GM19395 (cell line): ENCODE results near the gene ZER1.
A peak's percentile ranks its signal among the peaks of the same experiment; 100 is the strongest.

Experiments
- ATAC-seq: cut with Tn5 transposase; IDR thresholded peaks from one replicate; pipeline ENCODE4 v1.9.1; 2021; ENCODE audit warnings: mild to moderate bottlenecking, moderate library complexity; ENCODE audit not compliant: unreplicated experiment

ZER1 gene

DNA sequence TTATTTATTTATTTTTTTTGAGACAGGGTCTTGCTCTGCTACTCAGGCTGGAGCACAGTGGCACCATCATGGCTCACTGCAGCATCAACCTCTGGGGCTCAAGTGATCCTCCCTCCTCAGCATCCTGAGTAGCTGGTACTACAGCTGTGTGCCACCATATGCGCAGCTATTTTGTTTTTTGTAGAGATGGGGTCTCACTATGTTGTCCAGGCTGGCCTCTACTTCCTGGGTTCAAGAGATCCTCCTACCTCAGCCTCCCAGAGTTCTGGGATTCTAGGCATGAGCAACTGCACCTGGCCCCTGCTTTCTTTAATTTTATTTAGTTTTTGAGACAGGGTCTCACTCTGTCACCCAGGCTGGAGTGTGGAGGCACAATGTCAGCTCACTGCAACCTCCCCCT, 28.3 kb downstream of the ZER1 start:
- ATAC-seq: no peak

DNA sequence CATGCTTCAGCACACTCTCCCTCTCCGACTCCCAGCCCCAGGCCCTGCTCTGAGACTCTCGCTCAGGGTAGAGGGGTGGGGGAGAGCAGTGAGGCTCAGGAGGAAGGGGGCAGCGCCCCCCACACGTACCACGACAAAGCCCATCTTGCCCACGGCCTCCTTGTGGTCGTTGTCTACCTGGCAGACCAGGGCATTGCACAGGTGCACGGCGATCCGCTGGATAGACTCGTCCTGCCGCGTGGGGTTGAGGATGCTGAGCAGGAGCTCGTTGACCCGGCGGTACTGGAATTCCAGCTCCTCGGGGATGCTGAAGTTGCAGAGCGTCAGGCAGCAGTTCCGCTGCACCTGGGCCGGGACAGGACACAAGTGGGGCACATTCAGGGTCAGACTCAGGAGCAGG, 29.3 kb downstream of the ZER1 start:
- ATAC-seq: no peak

DNA sequence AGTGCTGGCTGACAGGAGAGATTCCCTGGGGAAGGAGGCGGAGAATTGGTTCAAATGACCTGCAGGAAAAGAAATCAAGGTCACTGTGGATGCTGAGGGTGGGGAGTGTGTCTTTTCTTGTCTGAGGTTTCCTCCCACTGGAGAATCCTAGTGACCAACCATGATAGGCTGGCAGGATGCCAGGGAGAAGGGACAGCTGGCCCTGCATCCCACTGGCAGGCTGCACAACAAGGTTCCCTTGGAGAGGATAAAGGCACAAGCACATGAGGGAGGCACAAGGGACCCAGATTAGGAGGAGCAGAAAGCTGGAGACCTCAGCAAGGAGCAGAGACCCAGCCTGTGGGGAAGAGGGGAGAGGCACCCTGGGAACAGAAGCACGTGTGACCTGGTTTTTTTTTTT, 36.4 kb downstream of the ZER1 start:
- ATAC-seq: no peak

DNA sequence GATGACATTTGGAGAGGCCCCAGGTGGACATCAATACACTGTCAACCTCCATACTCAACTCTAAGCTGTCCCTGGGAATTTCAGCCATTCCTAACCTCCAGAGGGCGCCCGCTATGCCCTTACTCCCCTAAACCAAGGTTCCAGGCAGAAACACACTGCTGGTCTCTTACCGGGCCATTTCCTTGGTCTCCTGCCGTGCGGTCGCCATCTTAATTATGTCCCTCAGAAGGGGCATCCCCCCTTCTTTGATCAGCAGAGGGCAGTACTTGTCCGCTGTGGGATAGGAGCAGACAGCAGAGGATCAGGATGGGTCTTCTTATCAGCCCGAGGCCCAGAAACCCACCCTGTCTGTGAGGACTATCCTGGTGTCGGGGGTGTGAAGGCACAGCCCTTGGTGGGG, 38.5 kb downstream of the ZER1 start:
- no peak for ATAC-seq

DNA sequence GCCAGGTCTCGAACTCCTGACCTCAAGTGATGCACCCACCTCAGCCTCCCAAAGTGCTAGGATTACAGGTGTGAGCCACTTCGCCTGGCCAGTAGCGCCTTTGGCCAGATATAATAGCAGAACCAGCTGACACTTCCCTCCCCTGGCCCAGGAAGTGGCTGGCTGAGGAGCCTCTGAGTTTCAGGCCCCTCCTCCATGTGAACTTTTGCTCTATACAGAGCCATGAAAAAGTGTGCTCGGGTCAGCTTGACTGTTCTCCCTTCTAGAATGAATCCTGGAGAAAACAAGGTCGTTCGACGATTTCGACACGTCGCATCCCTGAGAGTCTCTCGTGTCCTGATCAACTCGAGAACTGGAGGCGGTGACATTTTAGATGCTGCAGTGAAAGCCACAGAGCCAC, 39.2 kb downstream of the ZER1 start:
- no peak for ATAC-seq

DNA sequence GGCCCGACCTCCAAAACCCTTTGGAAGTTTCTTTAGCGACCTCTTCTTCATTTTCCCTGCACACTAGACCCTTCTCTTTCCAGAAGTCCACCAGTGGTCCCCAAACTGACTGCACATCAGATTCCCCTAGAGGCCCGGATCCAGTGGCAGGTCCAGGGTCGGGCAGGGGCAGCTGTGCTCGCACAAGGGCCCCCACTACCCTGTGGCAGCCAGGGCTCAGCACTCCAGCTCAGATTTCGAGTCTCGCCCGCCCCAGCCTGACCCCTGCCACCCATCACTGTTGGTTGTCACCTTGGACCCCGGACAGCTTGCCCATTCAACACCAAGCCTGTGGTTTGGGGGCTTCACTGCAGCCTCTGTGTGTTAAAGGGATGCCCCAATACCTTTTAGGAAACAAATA, 40.0 kb downstream of the ZER1 start:
- no peak for ATAC-seq

DNA sequence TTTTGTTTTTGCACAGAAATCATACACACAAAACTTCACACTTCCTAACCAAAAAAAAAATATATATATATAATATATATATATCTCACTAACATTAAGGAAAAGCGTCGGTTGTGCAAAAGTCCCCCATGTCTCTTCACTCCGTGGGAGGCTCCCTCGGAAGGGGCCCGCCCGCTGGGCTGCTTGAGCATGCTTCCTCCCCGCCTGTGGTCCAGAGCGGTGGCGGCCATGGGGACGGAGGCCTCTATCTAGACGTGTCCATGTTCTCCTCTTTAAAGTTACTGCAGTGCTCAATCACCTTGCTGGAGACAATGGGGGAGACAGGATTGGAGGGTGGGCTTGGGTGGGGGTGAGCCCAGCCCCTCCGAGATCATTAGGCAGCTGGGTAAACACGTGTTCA, 40.6 kb downstream of the ZER1 start:
- no peak for ATAC-seq

DNA sequence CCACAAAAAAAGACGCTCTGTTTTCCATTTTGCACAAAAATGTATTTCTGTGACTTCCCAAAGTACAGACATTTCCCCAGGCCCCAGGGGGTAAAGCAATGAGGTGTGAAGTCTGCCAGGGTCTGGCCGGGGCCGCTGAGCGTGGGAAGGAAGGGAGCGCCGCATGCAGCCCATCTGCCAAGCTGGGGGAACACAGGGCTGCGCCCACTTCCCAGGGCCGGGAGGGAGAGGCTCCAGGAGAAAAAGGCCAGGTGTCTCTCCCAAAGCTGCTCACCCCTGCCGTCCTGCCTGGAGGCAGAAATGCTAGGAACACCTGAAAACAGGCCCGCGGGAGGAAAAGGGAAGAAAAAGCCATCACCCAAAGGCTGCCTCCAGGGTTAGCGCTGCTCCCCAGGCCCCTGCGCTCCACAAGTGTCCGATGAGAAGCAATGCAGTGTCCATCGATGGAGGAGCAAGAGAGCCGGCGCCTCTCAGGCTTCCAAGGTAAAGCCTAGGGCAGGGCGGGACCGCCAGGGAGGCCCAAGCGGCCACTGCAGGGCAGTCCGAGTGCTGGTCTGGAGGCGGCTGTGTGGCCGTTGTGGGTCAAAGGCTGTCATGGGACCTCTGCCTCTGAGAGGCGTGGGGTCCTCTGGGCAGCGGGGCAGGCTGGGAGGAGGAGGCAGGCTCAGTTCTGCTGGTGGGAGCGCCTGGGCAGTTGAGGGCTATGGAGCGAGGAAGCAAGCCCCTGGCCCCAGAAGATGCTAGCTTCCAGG, 41.8 kb downstream of the ZER1 start:
- no peak for ATAC-seq

DNA sequence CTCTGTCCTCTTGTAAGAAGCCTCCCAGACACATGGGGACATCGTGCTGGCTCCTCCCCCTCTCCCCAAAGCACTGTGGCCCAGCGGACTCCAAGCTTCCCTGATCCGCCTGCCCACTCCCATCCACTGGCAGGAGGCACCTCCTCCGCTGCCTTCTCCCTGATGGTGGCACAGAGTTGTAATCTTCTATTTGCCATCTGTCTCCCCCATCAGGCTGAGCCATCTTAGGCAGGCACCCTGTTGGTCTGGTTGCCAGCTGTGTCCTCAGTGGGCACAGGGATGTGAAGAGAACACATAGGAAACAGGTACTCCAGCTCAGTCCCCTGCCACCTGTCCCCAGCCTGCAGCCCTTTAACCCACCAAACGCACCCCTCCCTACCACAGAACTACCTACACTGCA, 42.4 kb downstream of the ZER1 start:
- no peak for ATAC-seq

DNA sequence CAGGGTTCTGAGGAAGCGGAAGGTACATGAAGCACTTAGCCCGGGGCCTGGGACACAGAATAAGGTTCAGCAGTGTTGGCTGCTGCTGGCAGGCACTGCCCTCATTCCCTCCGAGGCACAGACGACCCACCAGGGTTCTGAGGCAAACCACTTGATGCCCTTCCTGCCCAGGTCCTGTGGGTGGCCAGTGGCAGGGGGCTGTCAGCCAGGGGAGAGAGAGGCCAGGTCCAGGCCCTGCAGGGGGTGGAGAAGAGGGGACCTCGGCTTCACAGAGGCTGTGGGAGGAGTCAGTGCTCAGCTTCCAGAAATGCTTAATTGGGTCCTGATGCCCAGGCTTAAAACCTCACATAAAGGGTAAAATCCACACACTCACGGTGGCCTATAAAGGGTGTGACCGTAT, 43.4 kb downstream of the ZER1 start:
- ATAC-seq: no peak

DNA sequence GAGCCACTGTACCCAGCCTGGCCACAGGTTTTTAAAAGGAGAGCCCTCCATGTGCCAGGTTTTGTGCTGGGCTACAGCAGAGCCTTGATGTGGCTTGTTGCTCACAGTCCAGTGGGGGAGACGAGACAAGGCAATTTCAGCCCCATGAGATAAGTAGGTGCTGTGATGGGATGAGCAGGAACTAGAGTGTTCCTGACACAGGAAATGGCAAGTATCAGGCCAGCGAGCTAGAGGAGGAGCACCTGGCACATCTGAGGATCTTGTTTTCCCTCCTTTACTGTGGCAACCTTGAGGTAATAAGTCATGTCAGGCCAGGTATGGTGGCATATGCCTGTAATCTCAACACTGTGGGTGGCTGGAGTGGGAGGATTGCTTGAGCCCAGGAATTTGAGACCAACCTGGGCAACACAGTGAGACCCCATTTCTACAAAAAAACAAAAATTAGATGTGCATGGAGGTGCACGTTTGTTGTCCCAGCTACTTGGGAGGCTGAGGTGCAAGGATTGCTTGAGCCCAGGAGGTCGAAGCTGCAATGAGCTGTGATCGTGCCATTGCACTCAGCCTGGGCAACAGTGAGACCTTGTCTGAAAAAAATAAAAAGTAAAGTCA, 44.0 kb downstream of the ZER1 start:
- ATAC-seq: no peak

DNA sequence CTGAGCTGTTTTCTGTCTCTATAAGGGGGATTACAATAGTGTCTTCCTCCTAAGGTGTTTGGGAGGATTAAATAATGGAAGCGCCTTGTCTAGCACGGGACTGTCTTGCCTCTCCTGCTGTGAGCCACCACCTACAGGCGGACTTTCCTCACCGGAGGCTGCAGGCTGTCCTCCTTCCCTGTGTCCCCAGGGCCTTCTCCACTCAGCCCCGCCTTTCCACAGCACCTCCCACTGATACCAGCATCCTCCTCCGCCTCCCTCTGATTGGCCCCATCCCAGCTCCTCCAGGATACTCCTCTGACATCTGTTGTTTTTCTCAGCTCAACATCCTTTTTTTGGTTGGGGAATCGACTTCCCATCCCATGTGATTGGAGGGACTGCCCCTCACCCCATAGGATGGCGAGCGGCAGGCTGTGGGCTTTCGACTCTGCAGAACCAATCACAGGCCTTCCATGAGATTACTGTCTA, 46.9 kb downstream of the ZER1 start:
- ATAC-seq: peak; percentile 19

DNA sequence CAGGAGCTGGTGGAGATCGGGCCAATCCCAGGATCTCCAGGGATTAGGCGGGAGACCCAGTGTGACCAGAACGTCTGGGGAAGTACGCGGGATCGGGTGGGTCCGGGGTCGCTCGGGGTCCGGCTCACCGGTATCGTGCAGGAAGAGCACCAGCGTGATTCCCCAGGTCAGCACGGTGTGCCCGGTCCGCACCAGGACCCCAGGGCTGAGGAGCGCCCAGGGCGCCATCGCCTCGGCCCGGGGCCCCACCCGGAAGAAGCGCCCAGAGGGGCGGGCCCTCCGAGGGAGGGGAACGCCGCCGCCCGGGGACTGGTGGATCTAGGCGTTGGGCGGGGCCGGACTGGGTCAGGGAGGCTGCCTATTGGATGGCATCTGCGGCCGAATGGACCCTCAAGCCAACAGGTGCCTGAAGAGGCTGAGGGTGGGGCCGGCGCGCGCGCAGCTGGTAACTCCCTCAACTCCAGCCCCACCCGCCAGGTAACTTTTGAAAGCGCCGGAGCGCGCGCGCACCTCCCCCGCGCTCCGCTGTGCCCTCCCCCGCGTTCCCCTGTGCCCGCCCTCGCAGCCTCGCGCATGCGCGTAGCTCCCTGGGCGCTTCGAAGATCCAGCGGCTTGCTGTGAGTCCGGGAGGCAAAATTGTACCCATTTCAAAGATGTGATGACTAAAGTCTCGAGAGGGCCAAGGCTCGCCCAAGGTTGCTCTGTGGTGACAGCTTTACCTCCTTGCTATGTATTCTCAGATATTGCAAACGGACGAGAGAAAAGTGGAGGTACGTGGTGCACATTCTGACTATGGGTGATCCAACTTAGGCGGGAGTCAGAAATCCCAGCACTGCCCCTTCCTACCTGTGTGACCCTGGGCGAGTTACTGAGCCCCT, 47.6 kb downstream of the ZER1 start, which contains the start of gene ZDHHC12:
ZDHHC12 (minus strand) TSS at position 262 of the 878 bp plus-strand sequence; CDS start at position 228, 34 bp downstream.
- peak; percentile 84 for ATAC-seq

DNA sequence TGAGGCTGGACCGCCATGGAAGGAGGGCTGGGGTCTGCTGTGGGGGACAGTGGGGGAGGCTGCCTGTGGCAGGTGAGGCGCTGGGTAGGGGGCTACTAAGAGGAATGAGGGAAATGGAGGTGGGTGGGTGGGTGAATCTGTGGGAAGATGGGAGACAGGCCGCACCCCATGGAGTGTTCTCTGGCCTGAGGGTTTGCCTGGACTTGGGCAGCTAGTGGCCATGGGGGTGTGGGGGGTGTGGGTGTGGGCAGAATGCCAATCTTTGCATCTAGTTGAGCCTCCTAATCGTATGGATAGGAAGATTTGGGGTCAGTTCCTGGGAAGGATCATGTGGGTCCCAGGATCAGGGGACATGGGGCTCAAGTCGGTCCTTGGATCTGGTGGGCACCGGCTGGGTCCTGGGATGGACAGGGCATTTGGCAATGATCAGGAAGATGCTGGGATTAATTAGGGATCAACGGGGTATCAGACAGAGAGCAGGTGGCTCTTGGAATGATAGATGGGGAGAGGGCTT, 48.3 kb downstream of the ZER1 start:
- ATAC-seq: no peak

DNA sequence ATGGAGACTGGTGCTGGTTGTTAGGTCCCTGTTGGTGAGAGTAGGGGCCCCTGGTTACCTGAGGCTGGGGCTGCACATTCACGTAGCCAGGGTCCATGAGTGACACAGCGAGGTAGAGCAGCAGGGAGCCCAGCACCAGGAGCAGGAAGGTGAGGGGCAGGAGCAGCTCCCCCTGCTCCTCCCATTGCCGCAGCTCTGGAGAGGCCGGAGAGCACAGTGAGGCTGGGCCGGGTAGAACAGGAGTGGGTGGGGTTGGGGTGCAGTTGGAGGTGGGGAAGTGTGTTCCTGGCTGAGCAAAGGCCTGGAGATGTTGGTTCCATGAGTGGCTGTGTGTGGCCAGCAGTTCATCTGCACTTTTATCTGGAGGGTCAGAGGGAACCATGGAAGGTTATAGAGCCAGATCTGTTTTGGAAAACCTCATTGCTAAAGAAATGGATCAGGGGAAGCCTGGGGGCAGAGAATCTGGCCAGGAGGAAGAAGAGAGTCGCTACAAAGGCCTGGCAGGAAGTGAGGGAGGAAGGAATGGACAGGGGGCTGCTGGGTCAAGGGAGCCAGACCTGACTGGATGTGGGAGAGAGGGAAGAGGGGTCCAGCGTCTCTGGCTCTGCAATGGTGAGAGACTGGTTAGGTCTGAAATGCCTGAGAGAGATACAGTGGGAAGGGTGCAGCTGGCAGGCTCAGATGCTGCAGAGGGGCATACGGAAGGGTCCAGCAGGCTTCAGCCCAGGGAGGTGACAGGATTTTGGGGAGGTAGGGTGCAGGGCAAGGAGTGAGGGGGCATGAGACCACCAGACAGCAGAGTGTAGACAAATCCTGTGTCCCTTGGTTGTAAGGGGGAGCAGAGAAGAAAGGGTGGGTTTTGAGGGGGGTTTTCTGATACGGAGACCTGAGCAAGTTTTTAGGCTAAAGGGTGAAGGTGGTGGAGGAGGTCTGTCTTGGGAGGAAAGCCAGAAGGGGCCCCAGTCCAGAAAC, 49.1 kb downstream of the ZER1 start:
- no peak for ATAC-seq

DNA sequence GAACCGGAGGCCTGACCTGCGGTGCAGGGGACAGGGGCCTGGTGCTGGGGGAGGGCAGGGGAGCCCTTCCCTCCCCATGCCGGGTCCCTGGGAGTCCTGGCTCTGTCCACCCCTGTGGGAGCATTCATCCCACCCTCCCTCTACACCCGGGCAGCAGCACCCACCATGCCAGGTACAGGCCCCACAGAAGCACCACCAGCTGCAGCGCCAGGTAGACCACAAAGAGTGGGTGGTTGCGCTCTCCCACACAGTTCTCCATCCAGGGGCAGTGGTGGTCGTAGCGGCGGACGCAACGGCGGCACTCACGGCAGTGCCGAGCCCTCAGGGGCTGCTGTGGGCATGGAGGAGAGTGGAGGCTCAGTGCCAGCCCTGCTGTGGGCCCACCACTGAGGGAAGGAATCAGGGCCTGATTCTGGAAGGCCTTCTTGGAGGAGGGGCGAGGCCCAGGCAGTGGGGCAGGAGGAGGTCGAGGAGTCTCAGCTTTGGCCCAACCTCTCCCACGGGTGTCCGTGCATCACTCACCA, 50.2 kb downstream of the ZER1 start:
- no peak for ATAC-seq

DNA sequence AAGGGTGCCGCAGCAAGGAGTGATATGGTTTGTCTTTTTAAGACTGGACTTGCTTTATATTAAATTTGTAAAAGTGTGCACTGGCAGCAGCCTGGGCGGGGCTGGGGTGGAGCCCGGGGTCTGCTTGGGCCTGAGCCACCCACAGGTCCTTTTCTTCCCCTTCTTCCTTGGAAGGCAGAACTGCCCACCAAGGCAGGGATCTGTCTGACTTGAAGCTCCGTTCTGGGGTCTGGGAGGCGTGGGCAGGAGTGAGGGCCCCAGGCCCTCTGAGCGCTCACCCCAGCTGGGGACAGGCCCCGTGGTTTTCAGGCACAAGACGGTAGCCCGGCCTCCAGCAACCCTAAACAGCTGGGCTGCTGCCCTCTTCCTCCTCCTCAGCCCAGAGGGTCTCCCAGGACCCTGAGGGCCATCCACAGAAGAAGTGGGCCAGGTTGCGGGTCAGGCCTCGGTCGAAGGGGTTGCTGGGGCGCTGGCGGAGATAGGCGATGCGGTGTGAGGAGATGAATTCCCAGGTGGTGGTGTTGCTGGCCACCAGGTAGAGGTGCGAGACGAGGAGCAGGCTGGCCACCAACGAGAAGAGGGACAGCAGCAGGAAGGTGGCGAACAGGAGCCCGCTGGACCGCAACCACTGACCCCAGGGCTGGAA, 50.8 kb downstream of the ZER1 start:
- no peak for ATAC-seq

DNA sequence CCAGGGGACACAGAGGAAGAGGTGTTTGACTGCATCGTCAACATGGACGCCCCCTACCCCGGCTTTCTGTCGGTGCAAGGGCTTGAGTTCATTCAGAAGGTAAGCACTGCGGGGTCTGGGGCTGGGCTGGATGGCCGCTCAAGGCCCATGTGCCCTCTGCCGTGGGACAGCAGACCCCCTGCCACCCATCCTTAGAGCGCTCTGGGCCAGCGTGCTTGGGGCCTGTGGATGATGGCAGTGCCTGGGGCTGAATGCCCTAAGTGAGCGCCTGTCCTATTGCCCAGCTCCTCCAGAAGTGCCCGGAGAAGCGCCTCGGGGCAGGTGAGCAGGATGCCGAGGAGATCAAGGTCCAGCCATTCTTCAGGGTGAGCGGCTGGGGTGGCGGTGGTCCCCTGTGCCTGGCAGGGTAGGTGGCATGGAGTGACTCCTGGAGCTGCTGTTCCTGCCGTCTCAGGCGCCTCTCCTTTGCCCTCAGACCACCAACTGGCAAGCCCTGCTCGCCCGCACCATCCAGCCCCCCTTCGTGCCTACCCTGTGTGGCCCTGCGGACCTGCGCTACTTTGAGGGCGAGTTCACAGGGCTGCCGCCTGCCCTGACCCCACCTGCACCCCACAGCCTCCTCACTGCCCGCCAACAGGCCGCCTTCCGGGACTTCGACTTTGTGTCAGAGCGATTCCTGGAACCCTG, 51.7 kb downstream of the ZER1 start:
- no peak for ATAC-seq

DNA sequence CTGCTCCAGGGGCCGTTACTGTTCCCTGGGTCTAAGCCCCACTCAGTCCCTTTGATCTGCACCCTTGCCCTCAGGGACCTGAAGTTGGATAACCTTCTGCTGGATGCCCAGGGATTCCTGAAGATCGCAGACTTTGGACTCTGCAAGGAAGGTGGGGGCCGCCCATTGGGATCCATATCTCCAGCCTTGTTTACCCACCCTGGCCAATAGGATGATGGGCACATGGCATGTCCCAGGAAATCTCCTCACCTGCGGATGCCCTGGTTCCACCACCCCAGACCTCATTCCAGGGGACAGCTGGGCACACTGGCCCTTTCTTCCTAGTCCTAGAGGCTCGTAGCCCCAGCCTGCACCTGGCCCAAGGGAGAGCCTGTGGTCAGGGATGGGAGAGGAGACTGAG, 53.3 kb downstream of the ZER1 start:
- ATAC-seq: no peak
